Adrenal gland (tissue), 12 donors: Measurements from ENCODE around the gene SGTB. TPM values are rescaled to one million over a fixed set of nuclear protein-coding genes. Genes with fewer than 3 reads are reported as not detected.
"Not testable (repeated sequence)": the region's sequence is repeated elsewhere in the genome, so short reads cannot be mapped to it uniquely, and the experiment has no call there.

Experiments
- DNase-seq, 7 donors: peaks; one replicate each; pipeline ENCODE4 v3.0.0-alpha.2; 2019 to 2020
- H3K27ac ChIP-seq, 5 donors: fragments of 200-600 bp; sonication (generic) in 4 of 5; 1 replicate in 3 of 5; 2 replicates in 2 of 5; pipeline versions ENCODE4 v1.5.1 to v1.8.0; 2016 to 2020; ENCODE audit warnings: mild to moderate bottlenecking in 1 of 5
- H3K27me3 ChIP-seq: fragments of 200-600 bp; 2 replicates; pipeline ENCODE4 v1.8.0; 2021
- H3K36me3 ChIP-seq, 2 donors: fragments of 200-600 bp; replicated peaks in 1 of 2; 1 replicate in 1 of 2; 2 replicates in 1 of 2; pipeline versions ENCODE4 v1.5.1 to v1.8.0; 2018 to 2022
- H3K4me1 ChIP-seq, 2 donors: fragments of 200-600 bp; replicated peaks in 1 of 2; 1 replicate in 1 of 2; 2 replicates in 1 of 2; pipeline versions ENCODE4 v1.5.1 to v1.8.0; 2018 to 2021
- H3K4me3 ChIP-seq, 4 donors: fragments of 200-600 bp; sonication (generic) in 3 of 4; one replicate each; pipeline ENCODE4 v1.5.1; 2016 to 2018
- H3K9me3 ChIP-seq, 3 donors: fragments of 200-600 bp; sonication (generic) in 1 of 3; replicated peaks in 1 of 3; 1 replicate in 2 of 3; 2 replicates in 1 of 3; pipeline versions ENCODE4 v1.5.1 to v1.8.0; 2016 to 2021
- POLR2A ChIP-seq, 2 donors: fragments of 450-650 bp; IDR thresholded peaks; one replicate each; pipeline ENCODE4 v1.6.1; 2017; ENCODE audit warnings: antibody characterized with exemption in 2 of 2, mild to moderate bottlenecking in 2 of 2, moderate library complexity in 1 of 2
- WGBS, 4 donors: extraction: QIAGEN DNeasy Blood & Tissue Kit in 2 of 4; methylation state at CpG; one replicate each; pipeline versions ENCODE4 v1.1.5 to v1.1.7; 2013 to 2017; 5-methylcytosine and 5-hydroxymethylcytosine counted together
- intact Hi-C, 2 donors: fragments of 100-400 bp; cut with DNase I; formaldehyde crosslinking; loops; one replicate each; pipeline versions ENCODE4 v1.14.1 to v1.15.0; 2022 to 2023
- polyA plus RNA-seq, 3 donors: library from polyadenylated mRNA; stranded (reverse); fragments of 200-250 nt in 2 of 3; fragments of 350-450 nt in 1 of 3; fragmentation: Illumina TruSeq in 1 of 3; extraction: RNeasy Lipid Tissue Mini Kit (QIAGEN cat#74804) in 1 of 3; gene quantifications; one replicate each; pipeline ENCODE4 v1.2.3, GENCODE V29; 2013 to 2014
- total RNA-seq, 9 donors: library from RNA; depleted of rRNA in 4 of 9; stranded (reverse); fragments of >200 nt in 4 of 9; fragments of 120-200 nt in 1 of 9; fragmentation: NEBNext Ultra II Directional in 1 of 9; extraction: Animal tissue kit (Norgen Biotek cat#: 25700) in 1 of 9; gene quantifications; one replicate each; pipeline versions ENCODE4 v1.1.0 to v1.2.4, GENCODE V29; 2013 to 2023
- TF ChIP-seq, protein P1 (sequence below), 6 experiments: fragments of 450-650 bp in 4 of 6; fragments of 200-600 bp in 2 of 6; sonication (generic) in 1 of 6; IDR thresholded peaks; 1 replicate in 5 of 6; 2 replicates in 1 of 6; pipeline versions ENCODE4 v1.5.1 to v1.8.0; 2016 to 2021; ENCODE audit warnings: antibody characterized with exemption in 6 of 6, mild to moderate bottlenecking in 2 of 6, moderate library complexity in 1 of 6
- donor health status: healthy with polysubstance abuse.
- donor health status: Bipolar disorder and iron deficiency.
- donor health status: DM: yes; HTN: yes; CAD: no.
- donor health status: DM: no; HTN: no; CAD: no.
- donor health status: DM: no; HTN: no; CAD: no.
- donor health status: DM: yes; HTN: yes; CAD: no.

The SGTB gene
- total and polyA plus RNA-seq, 12 donors: 1.0 to 7.1 (median 4.1) TPM

DNA sequence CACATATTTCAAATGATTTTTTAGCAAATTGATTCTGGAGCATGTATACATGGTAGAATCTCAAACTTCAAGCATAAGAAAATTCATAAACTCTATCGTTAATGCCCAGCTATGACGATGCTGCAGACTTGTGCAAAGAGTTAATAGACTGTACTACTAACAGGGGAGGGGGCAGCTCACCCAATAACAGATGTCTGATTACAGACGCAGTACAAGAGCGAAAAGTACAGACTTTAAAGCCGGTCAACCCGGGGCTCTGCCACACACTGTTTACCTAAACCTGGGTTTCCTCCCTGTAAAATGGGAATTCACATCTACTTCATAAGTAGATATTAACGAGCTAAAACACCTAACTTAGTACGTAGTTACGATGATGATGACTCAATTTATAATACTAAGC is 98.4 kb downstream of the SGTB start:
- no peak for DNase-seq
- intact Hi-C loops: no loop called here
- Histone ChIP-seq H3K36me3 (peaks cover 0 to 4% of the 10 kb centered on the region in 2 donors), H3K4me1 (peaks cover 14 to 42% of the 10 kb centered on the region in 2 donors), H3K27me3 (no peaks in the 10 kb centered on the region), H3K4me3 (peak overlapping the region; percentile 22 to 90 (median 56)), H3K27ac (peak overlapping the region in 3 of 5 donors; percentile 75 to 90 (median 84)), H3K9me3 (no peaks in the 10 kb centered on the region)
- 3 to 7% (median 5%) methylated on average over 9 of the region's 9 CpGs for WGBS, 4 donors
- TF ChIP-seq POLR2A (IDR thresholded peaks at IDR 0.05): no peak
- TF ChIP-seq, protein P1, sequence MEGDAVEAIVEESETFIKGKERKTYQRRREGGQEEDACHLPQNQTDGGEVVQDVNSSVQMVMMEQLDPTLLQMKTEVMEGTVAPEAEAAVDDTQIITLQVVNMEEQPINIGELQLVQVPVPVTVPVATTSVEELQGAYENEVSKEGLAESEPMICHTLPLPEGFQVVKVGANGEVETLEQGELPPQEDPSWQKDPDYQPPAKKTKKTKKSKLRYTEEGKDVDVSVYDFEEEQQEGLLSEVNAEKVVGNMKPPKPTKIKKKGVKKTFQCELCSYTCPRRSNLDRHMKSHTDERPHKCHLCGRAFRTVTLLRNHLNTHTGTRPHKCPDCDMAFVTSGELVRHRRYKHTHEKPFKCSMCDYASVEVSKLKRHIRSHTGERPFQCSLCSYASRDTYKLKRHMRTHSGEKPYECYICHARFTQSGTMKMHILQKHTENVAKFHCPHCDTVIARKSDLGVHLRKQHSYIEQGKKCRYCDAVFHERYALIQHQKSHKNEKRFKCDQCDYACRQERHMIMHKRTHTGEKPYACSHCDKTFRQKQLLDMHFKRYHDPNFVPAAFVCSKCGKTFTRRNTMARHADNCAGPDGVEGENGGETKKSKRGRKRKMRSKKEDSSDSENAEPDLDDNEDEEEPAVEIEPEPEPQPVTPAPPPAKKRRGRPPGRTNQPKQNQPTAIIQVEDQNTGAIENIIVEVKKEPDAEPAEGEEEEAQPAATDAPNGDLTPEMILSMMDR (IDR thresholded peaks at IDR 0.05): no peak

DNA sequence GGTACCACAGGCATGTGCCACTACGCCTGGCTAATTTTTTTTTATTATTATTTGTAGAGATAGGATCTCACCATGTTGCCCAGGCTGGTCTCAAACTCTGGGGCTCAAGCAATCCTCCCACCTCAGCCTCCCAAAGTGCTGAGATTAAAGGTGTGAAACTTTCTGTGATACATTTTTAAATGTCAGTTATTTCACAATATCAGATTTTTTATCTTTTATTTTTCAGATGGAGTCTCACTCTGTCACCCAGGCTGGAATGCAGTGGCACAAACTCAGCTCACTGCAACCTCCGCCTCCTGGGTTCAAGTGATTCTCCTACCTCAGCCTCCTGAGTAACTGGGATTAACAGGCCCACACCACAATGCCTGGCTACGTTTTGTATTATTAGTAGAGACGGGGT is 99.9 kb downstream of the SGTB start:
- H3K4me3 ChIP-seq, intact Hi-C loops, H3K9me3 ChIP-seq, H3K27ac ChIP-seq, H3K36me3 ChIP-seq, H3K27me3 ChIP-seq, DNase-seq: not testable (repeated sequence)
- peaks cover 14 to 42% of the 10 kb centered on the region in 2 donors for H3K4me1 ChIP-seq
- 81 to 97% (median 85%) methylated on average over 4 of the region's 4 CpGs for WGBS, 4 donors

DNA sequence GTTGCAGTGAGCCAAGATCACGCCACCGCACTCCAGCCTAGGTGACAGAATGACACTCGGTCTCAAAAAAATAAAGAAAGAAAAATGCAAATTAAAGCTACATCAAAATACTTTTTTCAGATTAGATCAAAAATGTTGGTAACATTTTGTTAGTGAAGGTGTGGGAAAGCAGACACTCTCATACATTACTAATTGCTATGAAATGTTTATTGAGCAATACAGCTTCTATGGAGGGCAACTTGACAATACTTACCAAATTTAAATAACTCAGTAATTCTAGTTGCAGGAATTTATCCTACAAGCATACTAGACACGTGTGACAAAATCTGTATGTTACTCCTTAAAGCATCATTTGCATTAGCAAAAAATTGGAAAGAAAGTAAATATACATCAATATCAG is 101.9 kb downstream of the SGTB start:
- Histone ChIP-seq H3K9me3 (no peaks in the 10 kb centered on the region), H3K4me3 (no peak overlapping the region), H3K4me1 (peaks cover 9 to 32% of the 10 kb centered on the region in 2 donors), H3K27me3 (no peaks in the 10 kb centered on the region), H3K36me3 (peaks cover 0 to 18% of the 10 kb centered on the region in 2 donors), H3K27ac (no peak overlapping the region)
- DNase-seq: no peak
- 92 to 95% (median 94%) methylated on average over 4 of the region's 4 CpGs for WGBS, 4 donors
- intact Hi-C loops: no loop called here
- TF ChIP-seq, protein P1 (IDR thresholded peaks at IDR 0.05): no peak
- TF ChIP-seq POLR2A (IDR thresholded peaks at IDR 0.05): no peak

Other genes with a start within 250 kb of the SGTB start
- gene ADAMTS6, start 240.2 kb downstream of the SGTB start, total RNA-seq: 10 to 100 TPM in 1 of 9 donors, 1 to 10 TPM in 4, under 1 TPM in 4; 0.54 to 11.9 (median 1.0) TPM
- gene ADAMTS6, start 240.2 kb downstream of the SGTB start, polyA plus RNA-seq: under 1 TPM; 0.24 to 0.91 (median 0.72) TPM
- 10 to 100 TPM in 1 of 9 donors, 1 to 10 TPM in 5, under 1 TPM in 2, not detected in 1; 0.69 to 13.7 (median 1.4) TPM for gene CENPK, start 158.9 kb downstream of the SGTB start, total RNA-seq
- 1 to 10 TPM in 1 of 3 donors, under 1 TPM in 2; 0.32 to 3.1 (median 0.77) TPM for gene CENPK, start 158.9 kb downstream of the SGTB start, polyA plus RNA-seq
- gene PPWD1, start 158.8 kb downstream of the SGTB start, total RNA-seq: 100 to 1,000 TPM in 1 of 9 donors, 10 to 100 TPM in 8; 15.3 to 181 (median 26.5) TPM
- 10 to 100 TPM; 24.8 to 32.7 (median 30.4) TPM for gene PPWD1, start 158.8 kb downstream of the SGTB start, polyA plus RNA-seq
- gene TRIM23, start 97.8 kb downstream of the SGTB start, total RNA-seq: 10 to 100 TPM; 12.8 to 32.2 (median 19.3) TPM
- 10 to 100 TPM in 1 of 3 donors, 1 to 10 TPM in 2; 4.2 to 14.1 (median 4.7) TPM for gene TRIM23, start 97.8 kb downstream of the SGTB start, polyA plus RNA-seq
- gene SHLD3, start 97.1 kb downstream of the SGTB start, total RNA-seq: 10 to 100 TPM in 1 of 9 donors, 1 to 10 TPM in 8; 1.0 to 11.7 (median 2.9) TPM
- gene SHLD3, start 97.1 kb downstream of the SGTB start, polyA plus RNA-seq: 1 to 10 TPM; 2.8 to 5.5 (median 3.9) TPM
- 10 to 100 TPM in 8 of 9 donors, 1 to 10 TPM in 1; 9.8 to 53.6 (median 18.2) TPM for gene TRAPPC13, start 97.1 kb downstream of the SGTB start, total RNA-seq
- gene TRAPPC13, start 97.1 kb downstream of the SGTB start, polyA plus RNA-seq: 10 to 100 TPM; 14.9 to 26.9 (median 19.5) TPM
- gene NLN, start 96 bp upstream of the SGTB start, total RNA-seq: 10 to 100 TPM in 2 of 9 donors, 1 to 10 TPM in 7; 4.3 to 14.1 (median 8.4) TPM
- gene NLN, start 96 bp upstream of the SGTB start, polyA plus RNA-seq: 10 to 100 TPM in 1 of 3 donors, 1 to 10 TPM in 1, under 1 TPM in 1; 0.77 to 13.7 (median 2.0) TPM
- gene ERBIN, start 204.5 kb upstream of the SGTB start, total RNA-seq: 10 to 100 TPM; 29.3 to 74.0 (median 50.5) TPM
- gene ERBIN, start 204.5 kb upstream of the SGTB start, polyA plus RNA-seq: 10 to 100 TPM; 10.7 to 48.7 (median 15.0) TPM